NCI-H1092 (cell line): ENCODE results near the gene KRT34.

Experiments
- DNase-seq: peaks from one replicate; lab custom pipeline; 2025; lab: John Stamatoyannopoulos, UW

Gene KRT34

DNA sequence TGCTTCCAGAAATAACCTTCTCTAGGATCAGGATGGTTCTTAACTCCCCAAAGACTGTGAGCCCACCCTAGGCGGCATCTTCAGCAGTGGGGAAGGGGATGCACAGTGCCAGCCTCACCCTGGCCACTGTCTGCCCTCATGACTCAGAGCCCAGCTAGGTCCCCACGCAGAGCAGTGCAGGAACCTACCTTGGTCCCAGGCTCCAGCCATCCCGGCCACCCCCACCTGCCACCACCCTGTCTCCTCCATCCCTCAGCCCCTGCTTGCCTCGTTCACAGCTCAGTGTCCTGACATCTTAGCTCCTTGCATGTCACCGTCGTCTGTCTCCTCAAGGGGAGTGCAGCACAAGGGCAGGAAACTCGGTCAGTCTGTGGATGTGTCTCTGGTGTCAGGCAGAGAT, 50.5 kb downstream of the KRT34 start:
- no peak for DNase-seq

DNA sequence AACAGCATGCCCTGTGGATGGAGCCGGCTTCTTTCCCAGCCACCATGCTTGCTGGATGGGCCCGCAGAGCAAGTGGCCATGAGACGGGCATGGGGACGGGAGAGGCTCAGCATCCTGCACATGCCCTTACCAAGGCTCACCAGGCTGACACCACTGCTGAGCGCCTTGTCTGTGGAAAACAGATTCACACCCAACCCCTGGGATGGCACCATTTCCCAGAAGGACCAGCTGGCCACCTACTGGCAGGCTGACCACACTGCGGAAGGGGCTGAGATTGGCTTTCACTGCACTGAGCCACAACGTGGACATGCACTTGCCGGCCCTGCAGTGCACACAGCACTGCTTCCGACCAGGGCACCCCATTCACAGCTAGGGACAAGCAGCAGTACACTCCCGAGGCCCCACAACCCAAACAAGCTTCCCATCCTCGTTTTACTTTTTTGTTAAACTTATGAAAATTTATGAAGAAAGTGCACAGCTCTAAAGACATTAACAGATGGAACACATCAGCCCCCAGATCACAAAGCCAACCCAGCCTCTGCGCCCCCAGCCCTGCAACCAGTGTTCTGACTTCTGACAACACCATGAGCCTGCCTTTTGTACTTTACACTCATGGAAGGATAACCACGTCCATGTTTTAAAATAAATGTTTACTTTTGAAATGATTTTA, 52.7 kb downstream of the KRT34 start:
- DNase-seq, result peak; percentile 25

DNA sequence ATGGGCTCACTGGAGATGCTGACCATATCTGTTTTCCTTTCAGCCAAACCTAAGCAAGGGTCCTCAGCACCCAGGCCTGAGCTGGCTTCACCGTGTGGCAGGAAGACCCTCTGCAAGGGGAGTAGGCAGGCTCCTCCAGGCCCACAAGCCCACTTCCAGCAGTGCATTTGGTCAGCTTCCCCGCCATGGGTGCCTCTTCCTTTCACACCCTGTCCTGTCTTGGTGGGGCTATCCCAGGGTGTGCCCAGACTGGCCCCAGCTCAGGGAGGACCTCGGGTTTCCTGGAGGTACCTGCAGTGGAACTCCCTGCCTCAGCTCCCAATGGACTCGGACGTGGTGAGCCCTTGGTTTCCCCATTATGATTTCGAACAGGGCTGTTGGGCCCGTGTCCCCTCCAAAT, 53.9 kb downstream of the KRT34 start:
- DNase-seq, result no peak
